NCI-H2081 treated with DMSO at 0.1 percent for 48 hours (cell line): ENCODE measurements around the gene BRIP1.

Experiments used
- DNase-seq: peaks from one replicate; lab custom pipeline; 2025; lab: John Stamatoyannopoulos, UW

The BRIP1 gene

GRCh38 chr17:61757168-61757567 lies 106.2 kb downstream of the BRIP1 start:
- no peak for DNase-seq

DNA sequence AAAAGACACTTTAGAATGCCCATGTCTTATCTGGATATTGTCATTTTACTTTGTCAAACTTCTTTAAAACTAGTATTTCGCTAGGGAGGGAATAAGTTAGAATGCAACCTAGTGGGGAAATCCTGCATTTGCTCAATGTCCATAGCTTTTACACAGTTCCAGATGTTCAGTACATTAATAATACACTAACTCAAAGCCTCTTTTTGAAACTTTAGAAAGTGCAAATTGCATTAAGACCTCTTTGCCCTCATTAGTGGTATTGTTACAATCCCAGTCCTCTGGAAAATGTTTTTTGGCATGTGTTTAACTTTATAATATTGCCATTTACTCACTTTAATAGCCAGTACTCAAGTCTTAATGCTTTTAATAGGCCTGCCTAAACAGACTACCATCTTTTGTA lies 106.8 kb downstream of the BRIP1 start:
- no peak for DNase-seq

DNA sequence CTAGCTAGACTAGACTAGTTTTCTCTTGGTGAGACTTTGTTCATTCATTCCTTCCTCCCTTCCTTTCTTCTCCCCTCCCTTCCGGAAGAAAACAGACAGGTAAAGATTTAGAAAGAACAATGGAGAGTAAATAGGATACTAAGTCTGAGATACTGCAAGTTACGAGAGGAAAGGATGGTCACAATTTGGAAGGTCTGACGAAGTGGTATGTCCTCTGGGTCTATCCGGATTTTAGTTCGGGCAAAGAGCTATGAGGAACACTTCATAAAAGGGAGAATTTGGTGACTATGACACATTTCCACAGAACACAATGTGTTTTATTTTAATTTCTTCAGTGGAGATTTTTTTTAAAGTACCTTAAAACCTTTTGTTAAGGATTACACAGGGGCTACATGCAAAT lies 107.7 kb downstream of the BRIP1 start:
- no peak for DNase-seq

DNA sequence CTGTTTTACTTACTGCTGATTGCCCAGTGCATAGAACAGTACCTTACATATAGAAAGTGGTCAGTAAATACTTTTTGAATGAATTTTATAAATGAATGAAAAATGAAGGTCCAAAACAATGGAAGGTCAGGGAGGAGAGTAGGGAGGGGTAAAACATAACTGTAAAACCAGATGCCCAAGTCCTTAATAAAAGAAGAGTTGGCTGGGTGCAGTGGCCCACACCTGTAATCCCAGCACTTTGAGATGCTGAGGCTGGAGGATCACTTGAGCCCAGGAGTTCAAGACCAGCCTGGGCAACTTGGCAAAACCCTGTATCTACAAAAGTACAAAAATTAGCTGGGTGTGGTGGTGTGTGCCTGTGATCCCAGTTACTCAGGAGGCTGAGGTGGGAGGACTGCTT lies 108.2 kb downstream of the BRIP1 start:
- DNase-seq: no peak

DNA sequence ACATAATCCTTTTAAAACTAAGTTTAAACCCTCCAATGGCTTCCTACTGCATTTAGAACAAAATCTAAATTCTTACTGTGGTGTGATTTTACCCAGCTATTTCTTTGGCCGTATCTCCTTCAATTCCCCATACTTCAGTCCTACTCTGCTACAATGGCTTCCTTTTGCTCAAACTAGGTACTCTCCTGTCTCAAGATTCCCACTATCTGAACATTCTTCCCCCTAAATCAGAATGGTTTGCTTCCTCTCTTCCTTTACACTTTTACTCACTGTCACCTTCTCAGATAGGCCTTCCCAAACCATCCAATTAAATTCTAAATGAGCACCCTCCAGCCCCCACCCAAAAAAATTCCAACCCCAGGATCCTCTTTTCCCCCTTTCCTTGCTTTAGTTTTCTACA lies 109.2 kb downstream of the BRIP1 start:
- no peak for DNase-seq

DNA sequence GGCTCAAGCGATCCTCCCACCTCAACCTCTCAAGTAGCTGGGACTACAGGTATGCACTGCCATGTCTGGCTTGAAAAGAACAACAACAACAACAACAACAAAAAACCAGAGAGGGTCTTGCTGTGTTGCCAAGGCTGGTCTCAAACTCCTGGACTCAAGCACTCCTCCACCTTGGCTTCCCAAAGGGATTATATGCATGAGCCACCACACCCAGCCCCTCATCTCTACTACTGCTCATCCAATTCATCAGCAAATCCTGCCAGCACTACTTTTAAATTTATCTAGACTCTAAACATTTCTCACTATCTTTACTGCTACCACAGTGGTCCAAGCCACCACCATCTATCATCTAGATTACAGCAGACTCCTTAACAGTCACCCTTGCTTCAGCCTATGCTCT lies 109.6 kb downstream of the BRIP1 start:
- no peak for DNase-seq

DNA sequence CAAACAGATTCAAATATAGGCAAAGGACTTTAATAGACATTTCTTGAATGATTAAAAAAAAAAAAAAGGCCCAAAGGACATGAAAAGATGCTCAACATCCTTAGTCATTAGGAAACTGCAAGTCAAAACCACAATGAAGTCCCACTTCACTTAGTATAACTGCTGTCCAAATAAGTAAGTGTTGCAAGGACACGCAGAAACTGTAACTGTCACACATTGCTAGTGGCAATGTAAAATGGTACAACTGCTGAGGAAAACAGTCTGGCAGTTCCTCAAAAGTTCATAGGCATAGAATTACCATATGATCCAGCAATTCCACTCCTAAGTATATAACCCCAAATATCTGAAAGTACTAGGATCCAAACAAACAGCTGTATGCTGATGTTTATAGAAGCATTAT lies 112.7 kb downstream of the BRIP1 start:
- DNase-seq: no peak

- DNase-seq: no peak
Observed at GRCh38 chr17:61749823-61750404, 113.4 kb downstream of the BRIP1 start.

DNA sequence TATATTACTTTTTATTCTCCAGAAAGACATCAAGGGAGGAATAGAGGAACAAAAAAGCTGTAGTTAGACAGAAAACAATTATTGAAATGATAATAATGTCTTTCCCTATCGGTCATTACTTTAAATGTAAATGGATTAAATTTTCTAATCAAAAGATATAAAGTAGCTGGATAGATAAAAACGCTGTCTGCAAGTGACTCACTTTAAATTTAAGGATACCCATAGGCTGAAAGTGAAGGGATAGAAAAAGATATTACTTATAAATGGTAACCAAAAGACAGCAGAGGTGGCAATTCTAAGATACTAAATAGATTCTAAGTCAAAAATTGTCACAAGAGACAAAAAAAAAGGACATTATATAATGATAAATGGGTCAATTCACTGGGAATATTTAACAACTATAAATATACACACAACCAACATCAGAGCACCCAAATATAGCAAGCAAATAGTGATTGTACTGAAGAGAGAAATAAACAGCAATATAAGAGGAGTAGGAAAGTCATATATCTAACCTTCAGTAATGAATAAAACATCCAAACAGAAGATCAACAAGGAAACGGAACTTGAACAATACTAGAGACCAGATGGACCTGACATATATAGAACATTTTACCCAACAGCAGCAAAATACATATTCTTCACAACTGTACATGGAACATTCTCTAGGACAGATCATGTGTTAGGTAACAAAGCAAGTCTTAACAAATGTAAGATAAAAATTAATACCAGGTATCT lies 116.9 kb downstream of the BRIP1 start:
- no peak for DNase-seq

GRCh38 chr17:61744804-61745203 lies 118.5 kb downstream of the BRIP1 start:
- no peak for DNase-seq

DNA sequence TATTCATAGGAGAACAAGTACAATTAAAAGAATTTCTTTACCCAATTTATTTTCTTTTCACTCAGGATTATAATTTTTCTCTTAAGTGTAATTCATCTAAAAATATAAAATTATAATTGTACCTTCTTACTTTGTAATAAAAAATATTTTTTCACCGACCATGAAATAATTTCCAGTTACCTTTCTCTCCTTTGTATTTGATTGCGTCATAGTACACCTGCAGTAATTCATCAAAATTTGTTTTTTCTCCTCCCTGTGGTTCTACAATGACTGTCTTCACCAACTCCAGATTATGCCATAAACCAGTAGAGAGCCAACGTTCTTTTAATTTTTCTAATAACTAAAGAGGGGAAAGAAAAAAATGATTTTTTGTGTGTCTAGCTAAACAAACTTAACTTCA lies 119.1 kb downstream of the BRIP1 start:
- DNase-seq: no peak

DNA sequence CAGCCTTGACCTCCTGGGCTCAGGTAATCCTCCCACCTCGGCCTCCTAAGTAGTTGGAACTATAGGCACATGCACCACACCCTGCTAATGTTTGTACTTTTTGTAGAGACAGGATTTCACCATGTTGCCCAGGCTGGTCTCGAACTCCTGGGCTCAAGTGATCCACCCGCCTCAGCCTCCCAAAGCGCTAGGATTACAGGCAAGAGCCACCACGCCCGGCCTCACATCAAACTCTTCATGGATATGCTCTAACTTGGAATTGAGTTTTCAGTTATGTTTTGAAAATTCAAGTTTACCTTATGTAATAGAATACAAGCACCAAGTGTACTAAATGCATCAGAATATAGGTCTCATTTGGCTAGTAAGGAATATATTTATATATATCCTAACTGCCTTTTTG lies 119.6 kb downstream of the BRIP1 start:
- no peak for DNase-seq

GRCh38 chr17:61739002-61739401 lies 124.3 kb downstream of the BRIP1 start:
- DNase-seq: no peak

DNA sequence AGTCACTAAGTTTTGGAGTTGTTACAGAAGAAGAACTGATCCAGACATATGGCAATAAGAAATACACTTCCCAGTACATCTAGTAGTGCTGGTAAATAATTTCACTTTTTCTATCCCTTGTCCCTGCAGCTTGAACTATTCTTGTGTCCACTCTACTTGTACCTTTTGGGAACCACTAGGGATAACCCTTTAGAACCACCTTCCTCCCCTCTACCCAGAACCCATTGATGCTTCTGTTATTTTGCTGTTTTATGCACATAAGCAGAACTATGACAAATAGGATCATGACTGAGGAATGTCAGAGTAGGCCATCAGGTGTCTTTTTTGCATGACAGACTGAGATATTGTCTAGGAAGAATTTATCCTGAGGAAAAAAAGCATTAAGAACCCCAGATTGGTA lies 125.1 kb downstream of the BRIP1 start:
- no peak for DNase-seq

DNA sequence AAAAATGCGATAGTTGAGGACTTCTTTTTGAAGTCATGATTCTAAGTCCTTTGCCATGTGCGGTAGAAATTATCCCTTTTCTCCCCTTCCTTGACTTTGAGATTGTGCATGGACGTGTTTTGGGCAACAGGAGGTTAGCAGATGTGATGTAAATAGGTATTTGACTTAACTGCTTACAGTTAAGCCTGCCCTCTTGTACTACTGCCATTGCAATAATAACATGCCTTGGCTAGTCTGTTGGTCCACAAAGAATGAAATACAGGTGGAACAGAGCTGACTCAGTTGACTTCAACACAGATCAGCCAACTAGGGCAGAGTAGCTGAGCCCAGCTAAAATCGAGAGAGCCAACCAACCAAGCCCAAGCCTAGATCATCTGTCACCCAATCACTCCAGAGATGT lies 125.5 kb downstream of the BRIP1 start:
- no peak for DNase-seq

GRCh38 chr17:61736438-61736837 lies 126.9 kb downstream of the BRIP1 start:
- DNase-seq: no peak

DNA sequence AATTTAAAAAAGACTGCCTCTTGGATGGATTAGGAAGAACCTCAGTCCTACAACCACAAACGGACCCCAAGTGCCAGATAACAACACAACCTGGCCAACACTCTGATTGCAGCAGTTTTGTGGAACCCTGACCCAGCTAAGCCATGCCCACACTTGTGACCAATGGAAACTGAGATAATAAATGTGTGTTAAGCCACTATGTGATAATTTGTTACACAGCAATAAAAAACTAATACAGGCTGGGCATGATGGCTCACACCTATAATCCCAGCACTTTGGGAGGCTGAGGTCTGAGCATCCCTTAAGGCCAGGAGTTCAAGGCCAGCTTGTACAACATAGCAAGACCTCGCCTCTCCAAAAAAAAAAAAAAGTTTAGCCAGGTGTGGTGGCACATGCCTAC lies 127.5 kb downstream of the BRIP1 start:
- DNase-seq: no peak

DNA sequence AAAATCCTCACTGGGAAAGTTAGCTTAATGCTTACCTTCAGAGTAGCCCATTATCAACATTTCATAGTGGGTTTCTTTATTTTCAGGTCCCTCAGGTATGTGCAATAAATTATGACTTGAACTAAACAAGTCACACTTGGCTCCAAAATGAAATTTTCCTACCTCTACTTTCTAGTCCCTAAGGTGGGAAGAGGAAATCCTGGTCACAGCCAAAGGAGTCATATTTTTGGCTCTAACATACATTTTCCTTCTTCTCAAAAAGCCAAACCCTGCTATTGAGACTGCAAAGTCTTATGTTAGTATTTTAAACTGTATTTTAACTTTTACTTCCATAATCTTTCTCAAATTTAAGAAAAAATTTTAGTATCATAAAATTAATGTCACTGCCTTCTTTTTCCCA lies 128.9 kb downstream of the BRIP1 start:
- no peak for DNase-seq

- no peak for DNase-seq
Observed at GRCh38 chr17:61734012-61734411, 129.3 kb downstream of the BRIP1 start.

- no peak for DNase-seq
Observed at GRCh38 chr17:61733021-61733420, 130.3 kb downstream of the BRIP1 start.

GRCh38 chr17:61732169-61732568 lies 131.2 kb downstream of the BRIP1 start:
- no peak for DNase-seq

DNA sequence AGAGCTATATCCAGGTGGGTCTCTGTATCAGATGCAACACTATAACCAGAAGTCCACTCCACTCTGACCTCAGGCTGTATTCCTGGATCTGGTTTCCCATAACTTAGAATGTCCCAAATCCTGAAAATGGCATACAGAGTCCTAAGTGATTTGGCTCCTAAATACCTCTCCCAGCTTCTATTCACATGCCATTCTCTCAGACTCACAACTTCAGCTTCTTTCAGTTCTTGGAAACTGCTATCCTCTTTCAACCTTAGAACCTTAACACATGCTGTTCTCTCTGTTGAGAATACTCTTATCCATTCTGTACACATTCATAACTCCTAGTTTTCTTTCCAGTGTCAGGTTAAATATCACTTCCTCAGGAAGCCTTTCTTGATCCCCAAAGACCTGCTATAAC lies 132.0 kb downstream of the BRIP1 start:
- no peak for DNase-seq

DNA sequence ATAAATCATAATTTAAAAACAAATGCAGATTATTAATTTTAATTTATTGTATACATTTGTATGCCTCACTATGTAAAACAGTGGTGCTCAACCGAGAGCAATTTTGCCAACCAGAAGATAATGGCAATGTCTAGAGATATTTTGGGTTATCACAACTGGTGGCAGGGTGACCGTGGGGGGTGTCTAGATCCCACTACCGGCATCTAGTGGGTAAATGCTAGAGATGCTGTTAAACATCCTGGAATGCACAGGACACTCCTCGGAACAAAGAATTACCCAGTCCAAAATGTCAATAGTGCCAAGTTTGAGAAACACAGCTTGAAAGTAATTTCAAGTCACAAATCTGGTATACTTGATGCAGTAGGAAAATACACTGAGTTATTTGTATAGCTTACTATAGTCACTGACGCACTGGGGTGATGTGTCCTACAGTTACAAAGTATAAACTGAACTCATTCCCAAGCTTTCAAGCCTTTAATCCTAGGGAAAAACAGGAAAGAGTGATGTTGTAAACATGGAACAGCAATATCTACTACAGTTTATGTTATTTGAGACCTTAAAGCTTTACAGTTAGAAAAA lies 133.5 kb downstream of the BRIP1 start:
- no peak for DNase-seq

DNA sequence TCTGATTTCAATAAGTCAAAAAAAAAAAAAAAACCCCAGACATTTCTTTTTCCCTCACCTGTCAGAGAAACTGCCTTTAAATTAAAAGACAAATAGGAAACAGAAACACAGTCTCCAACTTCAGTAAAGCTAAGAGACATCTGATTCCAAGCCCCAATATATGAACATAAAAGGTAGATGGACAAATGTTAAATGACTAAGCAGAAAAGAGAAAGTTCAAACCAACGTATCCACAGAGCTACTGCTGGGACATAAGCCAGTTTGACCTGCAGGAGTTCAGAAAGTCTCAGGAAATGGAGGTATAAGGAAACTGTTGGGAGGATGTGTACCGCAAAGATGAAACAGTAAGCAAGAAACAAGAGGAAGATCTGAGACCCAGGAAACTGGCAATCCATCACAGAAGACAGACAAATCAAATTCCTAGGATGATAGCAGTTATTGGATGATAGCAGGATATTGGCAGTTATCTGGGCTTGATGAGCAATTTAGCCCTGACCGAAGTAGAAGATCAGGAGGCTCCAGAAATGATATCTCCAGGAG lies 135.0 kb downstream of the BRIP1 start:
- DNase-seq: no peak
